HG03103 (cell line): ENCODE measurements around the gene PCDHB5.
"Not testable (repeated sequence)": the region's sequence is repeated elsewhere in the genome, so short reads cannot be mapped to it uniquely, and the experiment has no call there.

Experiments used
- ATAC-seq: cut with Tn5 transposase; IDR thresholded peaks from one replicate; pipeline ENCODE4 v1.9.1; 2021; ENCODE audit warnings: low read depth; ENCODE audit not compliant: unreplicated experiment

PCDHB5 gene

GRCh38 chr5:141135030-141135717, at the start of gene PCDHB5:
Gene PCDHB5, plus strand, starts transcription at chr5:141135206. Its CDS starts 229 bp downstream, at chr5:141135435.
- no peak for ATAC-seq

- ATAC-seq = no peak
Observed at GRCh38 chr5:141094481-141095262, 40.3 kb upstream of the PCDHB5 start, which contains the start of gene PCDHB2. Gene PCDHB2, plus strand, starts transcription at chr5:141094615. Its CDS starts 176 bp downstream, at chr5:141094791.

- ATAC-seq = no peak
Observed at GRCh38 chr5:141095263-141095641, 39.8 kb upstream of the PCDHB5 start.

GRCh38 chr5:141096181-141096580, 38.8 kb upstream of the PCDHB5 start:
- not testable (repeated sequence) for ATAC-seq

- ATAC-seq = not testable (repeated sequence)
Observed at GRCh38 chr5:141096586-141096985, 38.4 kb upstream of the PCDHB5 start.

- no peak for ATAC-seq
Observed at GRCh38 chr5:141100243-141100805, 34.7 kb upstream of the PCDHB5 start, which contains the start of gene PCDHB3. Gene PCDHB3, plus strand, starts transcription at chr5:141100473. Its CDS starts 177 bp downstream, at chr5:141100650.

- ATAC-seq = no peak
Observed at GRCh38 chr5:141101059-141101458, 33.9 kb upstream of the PCDHB5 start.

GRCh38 chr5:141102070-141102469, 32.9 kb upstream of the PCDHB5 start:
- not testable (repeated sequence) for ATAC-seq

GRCh38 chr5:141102471-141102870, 32.5 kb upstream of the PCDHB5 start:
- ATAC-seq = not testable (repeated sequence)

GRCh38 chr5:141105350-141105749, 29.7 kb upstream of the PCDHB5 start:
- ATAC-seq = no peak

- ATAC-seq = no peak
Observed at GRCh38 chr5:141119250-141119649, 15.8 kb upstream of the PCDHB5 start.

- ATAC-seq = no peak
Observed at GRCh38 chr5:141121563-141121962, 13.4 kb upstream of the PCDHB5 start, which contains the start of gene PCDHB4. Gene PCDHB4, plus strand, starts transcription at chr5:141121818. Its CDS starts 181 bp downstream, at chr5:141121999.

- no peak for ATAC-seq
Observed at GRCh38 chr5:141121985-141122384, 13.0 kb upstream of the PCDHB5 start.

- ATAC-seq = not testable (repeated sequence)
Observed at GRCh38 chr5:141123396-141124135, 11.4 kb upstream of the PCDHB5 start.

GRCh38 chr5:141127305-141127704, 7.7 kb upstream of the PCDHB5 start:
- no peak for ATAC-seq

GRCh38 chr5:141135718-141136266, 786 bp downstream of the PCDHB5 start:
- ATAC-seq = no peak

- not testable (repeated sequence) for ATAC-seq
Observed at GRCh38 chr5:141137346-141137745, 2.3 kb downstream of the PCDHB5 start.

- ATAC-seq = no peak
Observed at GRCh38 chr5:141149812-141150211, 14.8 kb downstream of the PCDHB5 start, which contains the start of gene PCDHB6. Gene PCDHB6, plus strand, starts transcription at chr5:141150057. Its CDS starts 201 bp downstream, at chr5:141150258.

GRCh38 chr5:141150224-141150992, 15.4 kb downstream of the PCDHB5 start:
- no peak for ATAC-seq
